DMS79 treated with DMSO at 0.1 percent for 48 hours (cell line): ENCODE data around the gene ATF3.
A peak's percentile ranks its signal among the peaks of the same experiment; 100 is the strongest.
"Not testable (repeated sequence)": the region's sequence is repeated elsewhere in the genome, so short reads cannot be mapped to it uniquely, and the experiment has no call there.

Experiments
- DNase-seq: peaks from one replicate; lab custom pipeline; 2025; lab: John Stamatoyannopoulos, UW

The ATF3 gene

DNA sequence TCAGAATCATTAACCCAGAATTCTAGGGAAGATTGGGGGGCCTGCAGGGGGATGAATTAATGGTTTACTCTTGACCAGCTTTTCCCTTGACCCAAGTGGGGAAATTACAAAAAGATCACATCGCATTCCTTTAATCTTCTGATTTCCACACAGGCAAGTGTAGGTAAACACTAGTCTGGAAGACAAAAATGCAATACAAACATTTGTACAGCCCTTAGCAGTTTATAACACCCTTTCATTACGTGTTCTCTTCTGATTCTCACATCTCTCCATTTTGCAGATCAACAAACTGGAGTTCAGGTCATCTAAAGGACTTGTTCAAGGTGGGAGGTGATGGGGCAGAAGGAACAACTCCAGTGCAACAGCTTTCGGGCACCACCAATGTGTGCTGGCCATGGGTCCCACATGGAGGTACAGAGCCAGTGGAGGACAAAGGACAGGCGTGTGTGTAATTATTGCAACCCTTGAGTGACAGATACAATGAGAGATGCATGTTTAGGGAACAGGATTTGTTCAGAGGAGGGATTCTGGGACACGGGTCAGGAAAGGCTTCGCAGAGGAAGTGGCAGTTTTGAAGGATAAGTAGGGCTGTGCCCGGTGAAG is 20.4 kb downstream of the ATF3 start:
- DNase-seq, result no peak

DNA sequence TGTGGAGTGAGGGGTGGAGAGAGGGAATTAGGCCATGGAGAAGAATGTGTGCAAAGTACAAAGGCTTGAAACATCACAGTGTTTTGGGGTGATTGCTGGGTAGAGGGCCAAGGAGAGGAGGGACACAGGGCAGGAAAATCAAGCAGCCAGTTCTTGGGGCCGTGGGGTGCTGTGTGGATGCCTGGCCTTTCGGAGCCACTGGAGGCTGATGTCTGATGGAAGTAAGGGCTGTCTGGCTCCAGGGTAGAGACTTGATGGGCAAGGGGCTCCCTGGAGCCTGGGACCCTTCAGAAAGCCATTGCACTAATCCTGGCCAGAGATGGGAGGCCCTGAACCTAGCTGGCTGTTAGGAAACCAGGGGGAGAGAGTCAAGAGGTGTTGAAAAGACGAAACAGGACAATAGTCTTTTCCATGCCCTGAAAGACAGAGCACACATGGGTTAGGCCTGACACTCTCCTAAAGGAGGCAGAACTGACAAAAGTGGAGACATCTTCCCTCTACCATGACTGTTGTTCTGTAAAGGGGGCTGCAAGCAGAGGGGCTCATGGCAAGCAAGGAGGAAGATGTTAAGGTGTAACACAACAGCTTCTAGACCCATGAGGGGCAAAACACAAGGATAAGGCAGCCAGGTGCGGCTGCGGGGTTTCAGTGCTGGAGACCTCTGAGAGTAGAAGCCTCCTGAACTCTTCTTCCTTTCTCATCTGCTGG is 21.0 kb downstream of the ATF3 start:
- DNase-seq, result no peak

DNA sequence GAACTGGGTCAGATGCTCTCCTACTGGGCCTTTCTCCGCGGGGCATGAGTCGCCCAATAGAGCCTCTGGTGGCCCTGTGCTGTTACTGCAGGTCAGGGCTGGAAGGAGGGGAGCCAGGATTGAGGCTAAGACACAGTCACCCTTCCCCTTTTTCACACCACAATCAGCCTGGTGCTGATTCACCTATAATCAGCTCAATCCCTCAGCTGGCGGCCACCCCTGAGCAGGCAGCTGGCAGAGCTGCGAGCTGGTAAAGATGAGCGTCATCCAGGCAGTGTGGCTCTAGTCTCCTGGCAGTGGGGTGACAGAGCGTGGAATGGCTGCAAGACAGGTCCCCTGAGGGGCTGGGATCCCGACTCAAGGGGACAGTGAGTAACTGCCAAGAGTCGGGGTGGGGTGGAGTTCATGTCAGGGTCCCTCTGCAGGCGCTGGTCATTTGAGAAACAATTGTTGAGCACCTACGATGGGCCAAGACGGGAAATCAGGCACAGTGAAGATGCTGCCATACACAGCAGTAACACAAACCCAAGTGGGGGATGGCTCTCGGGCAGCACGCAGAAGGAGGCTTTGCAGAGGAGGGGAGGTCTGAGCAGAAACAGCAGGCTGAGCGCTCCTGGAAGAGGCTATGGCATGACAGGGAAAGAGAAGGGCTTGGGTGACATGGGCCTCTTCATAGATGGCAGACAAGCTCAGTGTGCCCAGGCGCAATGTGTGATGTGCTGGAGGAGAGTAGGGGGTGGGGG is 21.8 kb downstream of the ATF3 start:
- DNase-seq, result no peak

DNA sequence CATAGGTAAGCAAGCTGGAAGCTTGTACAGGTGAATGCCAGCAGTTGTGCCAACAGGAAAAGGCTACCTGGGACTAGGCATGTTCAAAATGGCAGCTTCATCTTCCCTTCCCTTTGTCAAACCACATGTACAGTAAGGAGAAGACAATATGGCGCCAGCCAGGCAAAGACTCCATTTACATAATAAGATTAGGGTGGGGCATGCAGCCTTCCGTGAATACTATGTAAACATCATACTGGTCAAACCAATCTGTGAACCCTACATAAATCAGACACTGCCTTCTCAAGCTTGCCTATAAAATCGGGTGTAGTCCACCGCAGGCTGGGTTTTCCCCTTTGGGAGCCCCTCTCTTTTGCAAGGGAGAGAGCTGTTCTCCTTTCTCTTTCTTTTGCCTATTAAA is 24.6 kb downstream of the ATF3 start:
- DNase-seq, result no peak

DNA sequence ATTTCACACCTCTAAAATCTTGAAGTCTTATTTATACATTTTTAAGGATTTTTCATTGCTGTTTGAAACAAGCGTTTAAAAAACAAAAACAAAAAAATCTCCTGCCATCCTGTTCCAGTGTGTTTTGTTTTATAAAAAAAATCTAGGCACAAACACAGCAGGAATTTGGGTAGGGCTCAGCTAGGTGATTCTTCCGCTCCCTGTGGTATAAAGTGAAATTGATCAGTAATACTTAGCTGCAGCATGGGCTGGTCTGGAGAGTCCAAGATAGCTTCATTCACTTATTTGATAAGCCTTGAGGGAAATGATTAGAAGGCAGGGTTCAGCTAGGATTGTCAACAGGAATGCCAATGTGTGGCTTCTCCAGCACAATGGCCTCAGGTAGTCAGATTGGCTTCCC is 25.7 kb downstream of the ATF3 start:
- no peak for DNase-seq

DNA sequence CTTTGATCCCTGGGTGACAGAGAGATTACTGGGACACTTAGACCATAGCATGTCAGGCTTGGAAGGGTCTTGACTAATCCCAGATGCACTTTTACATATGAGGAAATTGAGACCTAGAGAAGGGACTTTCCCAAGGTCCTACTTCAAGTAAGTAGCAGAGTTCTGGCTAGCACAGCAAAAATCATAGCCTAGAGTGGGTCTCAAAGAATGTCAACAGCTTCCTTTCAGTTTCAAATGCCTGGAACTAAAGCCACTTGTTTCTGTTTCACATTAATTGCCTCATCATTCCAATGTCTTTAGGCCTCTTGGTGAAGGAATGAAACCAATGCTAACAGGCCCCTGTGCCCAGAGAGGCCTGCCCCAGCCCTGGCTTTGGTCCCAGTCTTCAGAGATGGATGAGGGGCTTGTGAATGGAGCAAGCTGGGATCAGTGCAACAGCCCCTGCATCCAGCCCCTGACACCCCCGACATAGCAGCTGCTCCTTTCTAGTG is 26.6 kb downstream of the ATF3 start:
- peak; percentile 39 for DNase-seq

DNA sequence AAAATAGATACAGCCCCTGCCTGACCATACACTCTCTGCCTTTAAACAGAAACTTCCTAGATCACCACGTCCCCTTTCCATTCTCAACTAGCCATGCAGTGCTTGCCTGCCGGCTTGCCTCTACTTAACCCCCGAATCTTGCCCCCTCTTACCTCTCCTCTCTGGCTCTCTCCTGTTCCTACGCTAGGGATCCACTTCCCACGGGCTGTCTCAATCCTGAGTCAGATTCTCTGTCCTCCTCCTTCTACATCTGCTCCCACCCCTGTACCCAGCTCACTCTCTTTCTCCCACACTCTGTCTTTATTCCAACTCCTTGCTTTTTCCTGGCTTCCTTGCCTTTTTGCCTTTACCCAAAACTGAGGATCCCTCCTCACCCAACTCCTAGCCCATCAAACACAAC is 29.3 kb downstream of the ATF3 start:
- DNase-seq, result no peak

DNA sequence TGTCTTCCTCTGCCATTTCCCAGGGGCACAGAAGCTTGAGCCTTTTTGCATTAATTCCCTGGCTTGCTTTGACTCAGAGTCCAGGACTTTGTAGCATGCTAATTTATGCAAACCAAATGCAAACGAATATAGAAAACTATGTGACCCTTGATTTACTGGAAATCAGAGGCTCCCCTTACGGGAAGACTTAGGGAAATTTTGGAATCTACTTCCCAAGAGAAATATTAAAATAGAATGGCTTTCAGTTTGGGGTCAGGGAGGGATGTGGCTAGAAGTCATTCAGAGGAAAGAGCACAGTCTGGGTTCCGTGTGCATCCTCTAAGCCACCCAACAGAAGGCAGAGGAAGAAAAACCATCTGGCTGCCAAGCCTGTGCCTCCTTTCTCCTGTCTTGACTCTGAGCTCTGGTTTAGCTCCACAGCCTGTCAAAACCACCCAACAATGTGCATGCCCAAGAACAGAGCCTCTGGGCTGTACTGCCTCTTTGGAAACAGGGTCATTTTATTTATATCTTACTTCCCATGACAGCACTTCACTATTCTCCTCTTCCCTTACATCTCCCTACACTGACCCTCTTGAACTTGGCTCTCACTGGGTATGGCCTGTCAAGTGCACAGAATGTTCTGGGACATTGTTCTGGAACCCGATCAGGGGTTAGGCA is 30.1 kb downstream of the ATF3 start:
- DNase-seq, result no peak

DNA sequence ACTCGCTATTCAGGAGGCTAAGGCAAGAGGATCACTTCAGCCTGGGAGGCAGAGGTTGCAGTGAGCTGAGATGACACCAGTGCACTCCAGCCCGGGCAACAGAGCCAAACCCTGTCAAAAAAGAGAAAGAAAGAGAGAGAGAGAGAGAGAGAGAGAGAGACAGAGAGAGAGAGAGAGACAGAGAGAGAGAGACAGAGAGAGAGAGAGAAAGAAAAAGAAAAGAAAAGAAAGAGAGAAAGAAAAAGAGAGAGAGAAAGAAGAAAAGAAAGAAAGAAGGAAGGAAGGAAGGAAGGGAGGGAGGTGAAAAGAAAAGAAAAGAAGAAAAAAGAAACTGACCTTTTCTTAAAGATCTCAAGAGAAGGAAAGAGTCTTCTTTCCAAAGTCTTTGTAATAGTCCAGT is 31.0 kb downstream of the ATF3 start:
- DNase-seq, result not testable (repeated sequence)

DNA sequence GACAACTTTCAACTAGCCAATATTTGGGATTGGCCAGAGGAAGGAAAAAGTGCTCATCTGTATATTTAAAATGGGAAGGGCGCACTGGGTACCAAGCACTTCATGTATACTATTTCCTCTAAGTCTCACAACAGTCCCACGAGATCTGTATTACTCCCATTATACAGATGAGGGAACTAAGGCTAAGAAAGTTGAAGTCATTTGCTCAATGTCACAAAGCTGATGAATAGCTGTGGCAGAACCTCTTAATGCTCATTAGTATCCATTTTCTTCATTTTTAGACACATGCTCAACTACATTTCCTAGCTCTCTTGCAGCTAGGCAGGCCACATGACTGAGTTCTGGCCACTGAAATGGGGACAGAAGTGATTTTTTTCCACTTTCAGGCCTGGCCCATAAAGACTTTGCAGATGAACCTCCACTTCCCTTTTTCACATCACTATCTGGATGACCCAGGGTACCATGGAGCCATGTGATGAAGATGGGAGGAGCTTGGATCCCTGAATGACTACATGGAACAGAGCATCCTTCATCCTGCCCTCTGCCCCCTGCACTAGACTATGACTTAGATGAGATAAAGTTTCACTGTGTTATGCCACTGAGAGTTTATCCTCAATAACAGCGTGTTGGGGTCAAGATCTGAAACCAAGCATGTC is 31.8 kb downstream of the ATF3 start:
- DNase-seq, result no peak

DNA sequence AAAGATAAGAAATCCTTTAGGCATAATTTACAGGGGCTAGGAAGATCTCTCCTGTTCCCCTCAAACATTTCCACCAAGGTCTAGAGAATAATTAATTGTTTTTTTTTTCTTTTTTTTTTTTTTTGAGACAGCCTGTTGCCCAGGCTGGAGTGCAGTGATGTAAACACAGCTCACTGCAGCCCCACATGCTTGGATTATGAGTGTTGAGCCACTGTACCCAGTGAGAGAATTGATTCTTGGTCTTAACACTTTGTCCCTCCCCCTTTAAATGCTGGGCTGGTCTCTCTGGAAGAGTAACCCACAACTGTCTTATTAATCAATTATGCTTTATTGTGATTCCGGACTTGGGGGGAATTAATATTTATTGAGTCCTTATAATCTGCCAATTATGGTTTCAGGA is 33.4 kb downstream of the ATF3 start:
- no peak for DNase-seq

DNA sequence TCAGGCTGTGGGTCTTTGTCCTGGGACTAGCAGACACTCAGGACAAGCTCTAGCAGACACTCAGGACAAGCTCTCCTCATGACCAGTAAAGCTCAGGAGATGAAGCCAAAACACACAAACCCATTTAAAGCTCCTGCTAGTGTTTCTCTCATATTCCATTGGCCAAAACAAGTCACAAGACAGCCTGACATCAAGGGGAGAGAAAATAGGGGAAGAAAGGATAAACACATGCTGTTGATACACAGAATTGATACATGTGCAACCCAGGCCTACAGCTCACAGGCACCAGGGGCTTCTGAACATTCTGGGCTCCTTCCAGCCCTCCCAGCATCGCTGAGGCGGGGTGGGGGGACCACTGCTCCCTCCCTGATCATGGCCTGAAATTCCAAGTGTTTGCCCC is 35.3 kb downstream of the ATF3 start:
- no peak for DNase-seq

DNA sequence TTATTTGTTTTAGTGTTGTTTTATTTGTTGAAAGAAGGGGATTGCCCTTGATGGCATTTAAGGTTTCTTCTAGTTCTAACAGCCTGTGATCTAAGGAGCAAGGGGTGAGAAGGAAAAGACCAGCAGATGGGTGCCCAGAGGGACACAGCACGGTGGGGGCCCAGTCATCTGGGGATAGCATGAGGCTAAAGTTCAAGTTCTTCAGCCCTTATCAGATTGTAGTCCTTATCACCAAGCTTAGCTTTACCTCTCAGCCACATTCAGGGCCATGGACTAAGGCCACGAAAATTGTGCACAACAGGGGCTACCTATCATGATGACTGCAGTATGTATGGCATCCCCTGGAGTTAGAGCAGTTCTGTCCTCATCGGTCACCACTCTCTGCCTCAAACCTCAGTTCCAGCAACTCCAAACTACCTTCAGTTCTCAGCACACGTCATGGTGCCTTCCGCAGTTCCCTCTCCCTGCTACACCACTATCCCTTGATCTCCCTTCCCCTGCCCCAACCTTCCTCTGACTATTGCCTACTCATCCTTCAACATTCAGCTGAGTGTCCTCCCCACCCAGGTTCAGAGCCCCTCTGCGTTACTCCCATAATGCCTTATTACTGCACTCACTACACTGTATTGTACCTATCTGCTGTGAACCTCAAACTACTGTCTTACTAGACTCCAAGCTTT is 36.4 kb downstream of the ATF3 start:
- DNase-seq, result no peak

DNA sequence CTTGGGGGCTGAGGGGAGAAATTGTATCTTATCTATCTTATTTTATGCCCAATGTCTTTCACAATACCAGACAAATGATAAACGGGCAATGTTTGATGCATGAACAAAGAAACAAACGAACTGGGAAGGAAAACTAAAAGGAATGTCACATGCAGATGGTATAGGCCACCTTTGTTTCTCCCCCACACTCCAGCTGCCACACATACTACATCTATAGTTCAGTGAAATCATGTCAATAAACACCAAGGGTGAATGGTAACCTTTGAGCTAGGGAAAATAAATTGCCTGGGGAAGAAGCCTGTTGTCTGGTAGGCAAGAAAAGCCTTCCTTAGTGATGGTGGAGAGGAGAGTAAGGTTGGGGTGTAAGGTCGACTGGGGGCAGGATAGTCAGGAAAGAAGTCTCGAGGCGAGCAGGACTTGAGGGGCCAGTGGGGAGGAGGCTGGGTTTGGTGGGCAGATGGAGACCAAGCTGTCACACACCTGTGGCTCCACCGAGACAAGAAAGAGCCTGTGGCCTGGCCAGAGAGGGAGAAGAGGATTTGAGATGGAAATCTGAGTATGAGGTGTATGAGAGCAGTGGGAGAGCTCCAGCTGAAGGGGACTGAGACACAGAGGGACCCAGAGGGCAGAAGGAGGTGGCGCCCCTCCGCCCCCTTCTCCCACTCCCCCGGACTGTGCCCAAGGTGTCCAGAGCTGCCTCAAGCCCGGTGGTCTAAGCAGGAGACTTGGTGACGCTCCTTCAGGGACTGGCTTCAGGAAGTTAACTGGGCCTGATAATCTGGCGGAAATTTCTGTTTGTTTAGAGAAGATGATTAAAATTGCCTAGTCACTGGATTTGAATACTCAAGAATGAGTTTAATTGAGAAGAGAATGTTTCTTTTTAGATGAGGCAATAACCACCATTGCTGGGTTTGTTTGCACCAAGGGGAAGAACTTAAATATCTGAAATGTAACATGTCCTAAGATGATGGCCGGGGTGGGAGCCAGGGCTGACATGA is 37.3 kb downstream of the ATF3 start:
- no peak for DNase-seq

DNA sequence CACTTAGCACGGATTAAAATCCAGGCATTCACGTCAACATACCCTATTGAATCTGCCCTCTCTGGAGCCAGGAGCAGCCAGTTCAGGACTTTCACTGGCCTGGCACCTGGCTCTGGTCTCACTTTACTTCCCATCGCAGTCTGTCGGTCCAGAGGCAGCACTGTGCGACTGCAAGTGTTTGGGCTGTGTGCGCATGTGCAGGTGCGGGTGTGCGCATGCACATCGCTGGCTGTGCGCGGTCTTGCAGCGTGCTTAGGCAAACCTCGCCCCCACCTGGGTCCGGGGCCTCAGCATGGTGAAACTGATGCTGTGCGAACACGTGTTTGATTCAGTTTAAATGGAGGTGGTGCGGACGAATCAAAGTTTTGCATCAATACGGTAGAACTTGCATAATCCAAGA is 38.0 kb downstream of the ATF3 start:
- DNase-seq, result no peak

DNA sequence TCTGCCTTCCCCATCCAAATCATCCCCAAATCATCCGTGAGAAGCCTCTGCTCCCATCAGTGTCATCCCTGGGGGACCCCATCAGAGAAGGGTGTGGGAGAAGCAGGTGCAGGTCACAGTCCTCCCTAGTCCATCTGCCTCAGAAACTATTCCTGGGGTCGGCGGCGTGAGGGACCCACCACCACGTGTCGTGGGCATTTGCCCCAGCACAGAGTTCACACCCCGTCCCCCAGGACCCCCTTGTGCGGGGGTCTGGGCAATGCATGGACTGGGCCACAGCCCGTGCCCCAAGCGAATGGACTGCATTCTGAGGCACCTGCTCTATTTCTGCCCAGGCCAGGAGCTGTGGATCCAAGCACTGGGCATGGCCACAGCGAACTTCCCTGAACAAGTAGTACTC is 38.4 kb downstream of the ATF3 start:
- no peak for DNase-seq

DNA sequence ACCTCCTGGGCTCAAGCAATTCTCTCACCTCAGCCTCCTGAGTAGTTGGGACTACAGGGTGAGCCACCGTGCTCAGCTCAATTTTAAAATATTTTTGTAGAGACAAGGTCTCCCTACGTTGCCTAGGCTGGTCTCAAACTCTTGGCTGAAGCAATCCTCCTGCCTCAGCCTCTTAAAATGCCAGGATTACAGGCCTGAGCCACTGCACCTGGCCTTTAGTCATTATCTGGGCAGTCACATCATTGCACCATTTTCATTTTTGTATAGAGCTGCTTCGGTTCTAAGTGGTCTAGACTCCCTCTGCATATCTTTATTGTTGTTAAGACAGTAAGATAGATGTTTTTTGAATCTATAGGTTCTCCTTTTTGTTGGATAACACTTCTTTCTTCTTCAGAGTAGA is 39.9 kb downstream of the ATF3 start:
- no peak for DNase-seq

DNA sequence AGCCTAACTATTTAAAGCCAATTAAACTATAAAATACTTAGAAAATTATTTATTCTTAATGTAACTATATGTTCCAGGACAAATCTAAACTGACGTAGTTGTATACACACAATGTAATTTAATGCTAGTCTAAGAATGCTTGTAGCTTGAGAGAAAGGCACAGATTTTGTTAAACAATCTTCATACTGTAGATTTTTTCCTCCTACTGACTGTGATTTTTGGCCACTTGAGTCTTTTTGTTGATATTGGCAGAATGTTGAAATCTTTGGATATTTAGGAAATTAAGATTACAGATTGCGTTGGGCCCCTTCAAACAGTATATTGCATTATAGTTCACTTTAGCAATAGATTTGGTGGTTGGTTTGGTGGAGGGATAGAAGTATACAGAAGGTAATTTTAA is 40.5 kb downstream of the ATF3 start:
- no peak for DNase-seq

DNA sequence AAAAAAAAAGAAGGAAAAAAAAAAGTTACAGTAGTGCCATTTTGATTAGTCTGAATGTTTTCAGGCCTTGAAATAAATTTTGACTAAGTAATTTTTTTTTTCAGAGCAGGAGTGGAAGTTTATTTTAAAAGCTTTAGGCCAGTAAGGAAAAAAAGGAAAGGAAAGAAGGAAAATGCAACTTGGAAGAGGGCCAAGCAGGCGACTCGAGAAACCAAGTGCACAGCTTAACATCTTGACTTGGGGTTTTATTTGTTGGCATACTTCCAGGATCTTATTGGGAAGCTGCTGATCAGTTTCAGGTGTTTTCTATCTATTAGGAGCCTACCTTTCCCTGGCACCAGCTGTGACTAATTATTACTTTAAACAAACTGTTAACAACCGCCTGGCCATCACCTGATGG is 41.7 kb downstream of the ATF3 start:
- peak; percentile 66 for DNase-seq

DNA sequence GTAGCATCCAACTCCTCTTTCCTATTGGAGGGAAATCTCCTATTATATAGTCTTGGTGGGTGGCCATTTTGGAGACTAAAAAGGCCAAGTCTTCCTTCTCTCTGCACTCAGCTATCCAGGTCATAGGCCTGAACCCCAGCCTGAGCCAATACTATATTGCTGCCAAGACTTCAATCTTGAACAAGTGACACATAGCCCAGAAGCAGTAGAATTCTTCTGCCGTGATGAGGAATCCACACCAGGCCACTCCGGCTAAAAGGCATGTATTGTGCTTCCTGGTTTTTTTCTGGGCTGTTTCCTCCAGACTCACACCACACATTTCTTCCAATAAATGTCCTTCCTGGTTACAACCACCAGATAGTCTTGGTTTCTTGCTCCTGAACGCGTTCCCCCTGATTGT is 43.0 kb downstream of the ATF3 start:
- no peak for DNase-seq
